PFSK-1 (cell line): ENCODE data around the gene CYP4F12.

Experiments used
- FOXP2 ChIP-seq: optimal IDR thresholded peaks from 2 replicates; pipeline ENCODE3; 2011; ENCODE audit warnings: borderline replicate concordance, control low read depth, inconsistent platforms; ENCODE audit not compliant: insufficient read depth; ENCODE audit errors: extremely low read length, extremely low read depth
- POLR2AphosphoS5 ChIP-seq: IDR thresholded peaks from 2 replicates; pipeline ENCODE4 v1.6.1; 2012; ENCODE audit warnings: low read depth, mild to moderate bottlenecking, control low read depth, low read length, moderate library complexity
- REST ChIP-seq, 2 experiments: IDR thresholded peaks; 2 replicates each; pipeline versions ENCODE4 v1.6.1 to v1.8.0; 2011 to 2012; ENCODE audit warnings: low read depth in 2 of 2, low read length in 2 of 2, control low read depth in 1 of 2, inconsistent platforms in 1 of 2, mild to moderate bottlenecking in 1 of 2, moderate library complexity in 1 of 2; ENCODE audit not compliant: insufficient read depth in 1 of 2
- SIN3A ChIP-seq: IDR thresholded peaks from 2 replicates; pipeline ENCODE4 v1.6.1; 2012; ENCODE audit warnings: mild to moderate bottlenecking, low read length, moderate library complexity, borderline replicate concordance; ENCODE audit not compliant: insufficient read depth
- TAF1 ChIP-seq: IDR thresholded peaks from 2 replicates; pipeline ENCODE4 v1.6.1; 2012; ENCODE audit warnings: low read length, control low read depth, borderline replicate concordance; ENCODE audit not compliant: insufficient read depth

CYP4F12 gene

GRCh38 chr19:15666186-15666585, 6.7 kb upstream of the CYP4F12 start:
- TF ChIP-seq POLR2AphosphoS5, result no peak
- no peak for TF ChIP-seq TAF1
- TF ChIP-seq SIN3A, result no peak
- no peak for TF ChIP-seq FOXP2
- TF ChIP-seq REST (IDR thresholded peaks at IDR 0.05; ENCODE audit: insufficient read depth in 1 of 2, low read depth in 2 of 2, low read length in 2 of 2), result no peak

- TF ChIP-seq SIN3A, result no peak
- TF ChIP-seq FOXP2, result no peak
- no peak for TF ChIP-seq TAF1
- no peak for TF ChIP-seq POLR2AphosphoS5
- TF ChIP-seq REST (IDR thresholded peaks at IDR 0.05; ENCODE audit: insufficient read depth in 1 of 2, low read depth in 2 of 2, low read length in 2 of 2), result no peak
Measured at GRCh38 chr19:15666883-15667282, 6.0 kb upstream of the CYP4F12 start.

- TF ChIP-seq TAF1, result no peak
- TF ChIP-seq POLR2AphosphoS5, result no peak
- TF ChIP-seq REST (IDR thresholded peaks at IDR 0.05; ENCODE audit: insufficient read depth in 1 of 2, low read depth in 2 of 2, low read length in 2 of 2), result peak in 1 of 2 experiments; percentile 69; a peak in 1 of 4 replicates
- no peak for TF ChIP-seq FOXP2
Measured at GRCh38 chr19:15669440-15669839, 3.4 kb upstream of the CYP4F12 start.

- TF ChIP-seq POLR2AphosphoS5 (no peak), REST (IDR thresholded peaks at IDR 0.05; ENCODE audit: insufficient read depth in 1 of 2, low read depth in 2 of 2, low read length in 2 of 2) (no peak), TAF1 (no peak), FOXP2 (no peak), SIN3A (no peak)
Measured at GRCh38 chr19:15669891-15670290, 3.0 kb upstream of the CYP4F12 start.

GRCh38 chr19:15671237-15671821, 1.6 kb upstream of the CYP4F12 start:
- no peak for TF ChIP-seq SIN3A
- TF ChIP-seq FOXP2, result no peak
- TF ChIP-seq REST (IDR thresholded peaks at IDR 0.05; ENCODE audit: insufficient read depth in 1 of 2, low read depth in 2 of 2, low read length in 2 of 2), result no peak
- TF ChIP-seq POLR2AphosphoS5, result no peak
- TF ChIP-seq TAF1, result no peak
